M059J (cell line): ENCODE data around the gene TRIP13. TPM values are rescaled to one million over a fixed set of nuclear protein-coding genes. Genes with fewer than 3 reads are reported as not detected.
"Not testable (repeated sequence)": the region's sequence is repeated elsewhere in the genome, so short reads cannot be mapped to it uniquely, and the experiment has no call there.

Source experiments
- DNase-seq: peaks from one replicate; pipeline ENCODE4 v3.0.0-alpha.2; 2012; ENCODE audit warnings: low read depth
- total RNA-seq: library from RNA; depleted of rRNA; stranded (reverse); fragments of >200 nt; shearing (Covaris generic); gene quantifications from 2 replicates; pipeline ENCODE4 v1.2.3, GENCODE V29; 2014

TRIP13 gene
- total RNA-seq, 1 experiment from 2014 or later: 62.9 TPM

- DNase-seq: not testable (repeated sequence)
Observed at GRCh38 chr5:918717-919116, 26.0 kb downstream of the TRIP13 start.

DNA sequence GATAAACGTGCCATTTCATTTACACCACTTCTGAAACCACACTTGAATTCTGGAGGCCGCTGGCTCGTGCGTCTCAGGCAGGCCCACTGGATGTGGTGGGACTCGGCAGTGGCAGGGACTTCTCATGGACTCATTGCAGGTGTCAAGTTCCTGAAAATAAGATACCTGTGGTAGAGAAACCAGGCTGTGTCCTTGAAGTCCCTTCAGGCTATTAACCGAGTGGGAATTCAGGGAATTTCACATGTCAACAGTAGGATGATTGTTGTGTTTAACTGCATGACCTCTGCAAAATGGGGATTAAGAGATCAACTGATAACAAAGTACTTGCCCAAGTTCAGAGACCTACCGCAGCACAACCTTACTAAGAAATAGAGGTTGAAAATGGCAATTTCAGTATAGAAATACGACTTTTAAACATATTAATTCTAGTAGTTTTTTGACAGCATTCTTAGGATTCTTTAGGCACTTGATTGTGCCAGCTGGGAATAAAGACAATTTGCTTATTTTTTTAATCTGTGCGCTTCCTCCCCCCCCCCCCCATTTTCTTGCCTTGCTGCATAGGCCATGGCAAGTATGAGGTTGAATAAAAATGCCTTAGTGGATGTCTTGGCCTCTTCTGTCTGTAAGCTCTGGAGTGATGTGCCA lies 26.8 kb downstream of the TRIP13 start:
- DNase-seq: peak; percentile 56

GRCh38 chr5:920321-920720 lies 27.6 kb downstream of the TRIP13 start:
- DNase-seq: no peak

- DNase-seq: no peak
Observed at GRCh38 chr5:921456-922435, 29.1 kb downstream of the TRIP13 start.

DNA sequence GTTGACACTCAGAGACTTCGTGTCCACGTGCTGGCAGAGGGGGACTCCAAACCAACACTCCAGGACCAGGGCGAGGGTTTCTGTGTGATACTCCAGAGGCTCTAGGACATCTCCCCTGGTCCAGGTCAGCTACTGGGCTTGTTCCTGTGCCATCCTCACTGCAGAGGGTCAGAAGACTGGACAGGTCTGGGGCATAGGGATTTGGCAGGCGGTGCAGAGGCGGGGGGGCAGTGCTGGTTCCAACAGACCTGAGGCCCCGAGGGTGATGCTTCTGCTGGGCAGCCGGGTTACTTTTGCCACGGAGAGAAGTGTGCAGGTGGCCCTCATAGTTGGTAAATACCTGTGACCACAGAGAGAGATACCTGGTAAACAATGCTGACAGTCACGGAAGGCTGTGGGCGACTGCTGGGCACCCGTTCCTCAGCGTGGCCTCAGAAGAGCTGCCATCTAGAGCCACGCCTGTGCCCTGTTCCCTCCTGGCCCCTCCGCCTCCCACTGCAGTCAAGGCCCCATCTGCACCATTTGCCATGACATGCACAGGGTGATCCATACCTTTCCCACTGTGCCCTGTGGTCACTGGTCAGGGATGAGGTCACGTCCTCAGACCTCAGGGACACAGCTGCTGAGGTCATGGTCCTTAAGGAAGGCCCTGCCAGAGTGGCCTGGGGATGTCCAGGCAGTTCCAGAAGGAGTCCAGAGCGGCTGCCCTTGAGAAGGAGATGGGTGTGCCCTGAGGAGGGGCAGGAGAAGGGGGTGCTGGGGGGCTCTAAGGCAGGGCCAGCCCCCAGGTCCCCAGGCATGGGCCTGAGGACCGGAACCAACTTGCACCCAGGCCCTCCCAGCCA lies 30.0 kb downstream of the TRIP13 start:
- DNase-seq: no peak

DNA sequence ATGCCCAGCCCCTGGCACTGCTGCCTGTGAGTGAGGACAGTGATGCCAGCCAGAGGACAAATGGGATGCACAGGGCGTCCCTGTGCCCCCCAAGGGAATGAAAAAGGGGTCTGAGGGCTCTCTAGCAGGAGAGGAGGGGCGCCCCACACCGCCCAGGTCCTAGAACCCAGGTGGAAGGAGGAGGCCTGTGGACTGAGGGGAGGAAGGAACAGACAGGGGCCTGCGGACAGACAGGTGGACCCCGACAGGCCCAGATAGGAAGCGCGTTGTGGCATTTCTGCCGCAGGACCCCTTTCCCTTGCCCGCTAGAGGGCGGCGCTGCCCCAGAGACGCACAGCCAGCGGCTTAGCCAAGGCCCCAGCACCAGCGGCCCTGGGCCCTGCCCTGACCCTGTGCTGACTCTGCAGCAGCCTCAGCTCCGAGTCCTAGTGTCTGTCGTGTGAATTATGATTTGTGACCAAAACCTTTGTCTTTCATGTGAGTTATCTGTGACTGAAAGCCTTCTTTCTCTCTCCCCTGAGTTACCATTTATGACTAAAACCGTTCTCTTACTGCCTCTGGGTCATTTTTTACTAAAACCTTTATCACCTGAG lies 30.7 kb downstream of the TRIP13 start:
- DNase-seq: peak; percentile 75

DNA sequence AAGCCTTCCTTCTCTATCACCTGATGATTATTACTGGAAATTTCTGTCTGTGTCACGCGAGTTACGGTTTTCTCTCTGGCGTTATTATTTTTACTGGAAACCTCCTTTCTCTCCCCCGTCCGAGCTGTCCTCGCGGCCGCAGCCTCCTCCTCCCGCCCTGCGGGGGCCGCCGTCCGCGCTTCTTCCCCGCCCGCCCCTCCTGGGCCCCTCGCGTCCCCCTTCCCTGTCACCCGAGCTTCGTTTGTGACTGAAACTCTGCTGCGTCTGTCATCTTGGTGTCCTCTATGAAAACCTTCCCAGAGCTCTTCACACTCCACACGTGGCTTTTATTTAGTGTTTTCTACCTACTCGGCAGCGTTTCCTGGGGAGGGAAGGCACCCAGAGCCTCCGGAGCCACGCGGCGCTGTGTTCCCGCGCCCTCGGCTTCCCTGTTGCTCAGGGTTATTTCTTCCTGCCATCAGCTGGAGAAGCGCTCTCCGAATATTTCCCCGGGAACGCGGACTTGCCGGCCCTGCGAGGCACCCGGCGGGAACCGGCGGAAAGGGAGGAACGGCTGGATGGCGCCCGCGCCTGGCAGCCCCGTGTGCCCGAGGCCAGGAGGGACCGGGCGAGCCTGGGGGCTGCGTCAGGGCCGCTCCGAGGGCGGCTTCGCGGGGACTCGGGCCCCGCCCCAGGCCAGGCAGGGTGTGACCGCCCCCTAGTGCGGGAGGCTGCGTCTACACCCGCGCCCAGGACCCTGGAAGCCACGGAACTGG lies 33.9 kb downstream of the TRIP13 start:
- DNase-seq: no peak

GRCh38 chr5:927172-928015 lies 34.7 kb downstream of the TRIP13 start:
- DNase-seq: no peak

GRCh38 chr5:929182-929581 lies 36.5 kb downstream of the TRIP13 start:
- DNase-seq: not testable (repeated sequence)

GRCh38 chr5:929596-929995 lies 36.9 kb downstream of the TRIP13 start:
- no peak for DNase-seq

- DNase-seq: no peak
Observed at GRCh38 chr5:930866-931265, 38.2 kb downstream of the TRIP13 start.

DNA sequence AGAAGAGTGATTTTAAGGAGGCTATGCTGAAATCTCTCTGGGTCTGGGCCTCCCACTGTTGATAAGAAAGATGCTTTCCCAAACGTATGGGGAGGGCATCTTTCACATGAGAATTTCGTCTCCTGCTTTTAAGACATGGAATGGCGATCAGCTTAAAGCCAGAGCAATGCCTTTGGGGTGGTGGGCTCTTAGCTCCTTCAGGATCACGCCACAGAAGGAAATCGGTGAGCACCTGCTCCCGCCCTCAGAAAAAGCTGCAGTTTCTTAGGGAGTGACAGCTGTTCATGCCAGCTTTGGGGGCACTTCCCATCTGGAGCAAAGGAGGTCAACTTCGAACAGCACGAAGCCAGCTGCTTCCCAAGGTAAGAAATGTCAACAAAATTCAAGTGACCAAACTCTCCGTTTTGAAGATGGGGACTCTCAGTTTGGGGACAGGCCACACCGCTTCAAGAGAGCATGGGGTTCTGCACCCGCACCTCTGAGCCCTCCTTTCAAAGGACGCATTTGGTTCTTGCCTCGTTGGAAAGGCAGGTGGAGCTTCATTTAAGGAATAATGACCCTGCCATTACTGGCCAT lies 39.0 kb downstream of the TRIP13 start:
- no peak for DNase-seq

- DNase-seq: no peak
Observed at GRCh38 chr5:932151-932627, 39.5 kb downstream of the TRIP13 start.

GRCh38 chr5:932628-933250 lies 40.1 kb downstream of the TRIP13 start:
- peak; percentile 32 for DNase-seq

DNA sequence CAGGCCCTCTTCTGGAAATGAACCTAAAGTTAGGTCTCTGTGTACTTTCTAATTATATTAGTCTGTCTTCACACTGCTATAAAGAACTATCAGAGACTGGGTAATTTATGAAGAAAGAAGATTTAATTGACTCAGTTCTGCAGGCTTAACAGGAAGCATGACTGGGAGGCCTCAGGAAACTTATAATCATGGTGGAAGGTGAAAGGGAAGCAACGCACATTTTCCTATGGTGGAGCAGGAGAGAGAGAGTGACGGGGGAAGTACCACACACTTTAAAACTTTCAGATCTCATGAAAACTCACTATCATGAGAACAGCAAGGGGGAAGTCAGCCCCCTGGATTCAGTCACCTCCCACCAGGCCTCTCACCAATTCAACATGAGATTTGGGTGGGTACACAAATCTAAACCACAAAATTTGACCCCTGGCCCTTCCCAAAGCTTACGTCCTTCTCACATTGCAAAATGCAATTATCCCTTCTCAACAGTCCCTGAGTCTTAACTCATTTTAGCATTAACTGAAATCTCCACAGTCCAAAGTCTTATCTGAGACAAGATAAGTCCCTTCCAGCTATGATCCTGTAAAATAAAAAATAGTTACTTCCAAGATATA lies 40.7 kb downstream of the TRIP13 start:
- DNase-seq: no peak

DNA sequence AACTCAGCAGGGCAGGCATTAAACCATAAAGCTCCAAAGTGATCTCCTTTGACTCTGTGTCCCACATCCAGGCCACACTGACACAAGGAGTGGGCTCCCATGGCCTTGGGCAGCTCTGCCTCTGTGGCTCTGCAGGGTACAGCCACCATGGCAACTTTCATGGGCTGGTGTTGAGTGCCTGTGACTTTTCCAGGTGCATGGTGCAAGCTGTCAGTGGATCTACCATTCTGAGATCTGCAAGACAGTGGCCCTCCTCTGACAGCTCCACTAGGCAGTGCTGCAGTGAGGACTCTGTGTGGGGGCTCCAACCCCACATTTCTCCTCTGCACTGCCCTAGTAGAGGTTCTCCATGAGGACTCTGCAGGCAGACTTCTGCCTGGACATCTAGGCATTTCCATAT lies 41.3 kb downstream of the TRIP13 start:
- not testable (repeated sequence) for DNase-seq

DNA sequence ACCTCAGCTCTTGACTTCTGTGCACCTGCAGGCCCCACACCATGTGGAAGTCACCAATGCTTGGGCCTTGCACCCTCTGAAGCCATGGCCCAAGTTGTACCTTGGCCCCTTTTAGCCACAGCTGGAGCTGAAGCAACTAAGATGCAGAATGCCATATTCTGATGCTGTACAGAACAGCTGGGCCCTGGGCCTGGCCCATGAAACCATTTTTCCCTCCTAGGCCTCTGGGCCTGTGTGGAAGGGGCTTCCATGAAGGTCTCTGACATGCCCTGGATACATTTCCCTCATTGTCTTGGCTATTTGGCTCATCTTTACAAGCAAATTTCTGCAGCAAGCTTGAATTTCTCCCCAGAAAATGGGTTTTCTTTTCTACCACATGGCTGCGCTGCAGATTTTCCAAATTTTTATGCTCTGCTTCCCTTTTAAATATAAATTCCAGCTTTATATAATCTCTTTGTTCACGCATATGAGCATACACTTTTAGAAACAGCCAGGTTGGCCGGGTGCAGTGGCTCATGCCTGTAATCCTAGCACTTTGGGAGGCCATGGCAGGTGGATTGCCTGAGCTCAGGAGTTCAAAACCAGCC lies 41.8 kb downstream of the TRIP13 start:
- DNase-seq: not testable (repeated sequence)

DNA sequence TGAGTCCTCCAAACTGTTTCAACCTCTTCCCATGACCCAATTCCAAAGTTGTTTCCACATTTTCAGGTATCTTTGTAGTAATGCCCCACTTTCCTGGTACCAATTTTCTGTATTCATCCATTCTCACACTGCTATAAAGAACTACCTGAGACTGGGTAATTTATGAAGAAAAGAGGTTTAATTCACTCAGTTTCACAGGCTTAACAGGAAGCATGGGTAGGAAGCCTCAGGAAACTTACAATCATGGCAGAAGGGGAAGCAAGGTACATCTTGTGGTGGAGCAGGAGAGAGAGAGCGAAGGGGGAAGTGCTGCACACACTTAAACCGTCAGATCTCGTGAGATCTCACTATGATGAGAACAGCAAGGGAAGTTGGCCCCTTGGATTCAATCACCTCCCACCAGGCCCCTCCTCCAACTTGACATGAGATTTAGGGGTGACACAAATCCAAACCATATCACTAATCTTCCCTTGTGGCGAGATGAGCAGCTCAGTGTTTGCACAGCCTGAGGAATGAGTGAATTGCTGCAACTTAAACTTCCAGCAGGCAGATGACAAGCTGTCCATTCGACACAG lies 42.9 kb downstream of the TRIP13 start:
- DNase-seq: no peak
